ENCODE measurements around the gene SYNDIG1.

DNA sequence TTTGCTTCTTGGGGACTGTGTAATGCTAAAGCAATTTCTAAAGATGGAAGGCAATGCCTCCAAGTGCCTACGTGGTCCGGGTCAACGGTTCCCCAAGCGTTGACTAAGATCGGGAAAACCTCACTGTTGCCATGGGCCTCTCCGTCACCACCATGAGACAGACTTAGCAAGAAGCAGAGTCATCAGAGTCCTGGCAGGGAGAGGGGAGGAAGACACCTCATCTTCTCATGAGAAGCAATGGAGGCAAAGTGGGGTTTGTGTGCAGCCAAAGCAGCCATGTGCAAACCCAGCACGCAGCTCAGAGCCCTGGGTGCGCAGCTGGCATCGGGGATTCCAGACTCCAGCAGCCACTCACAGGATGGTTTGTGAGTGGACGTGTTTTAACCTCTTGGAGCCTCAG lies 111.4 kb downstream of the SYNDIG1 start:
- TF ChIP-seq EZH2 (IDR thresholded peaks at IDR 0.05; ENCODE audit: insufficient read depth, low read length): no peak
- TF ChIP-seq CTCF (IDR thresholded peaks at IDR 0.05; ENCODE audit: insufficient read depth, low read depth, low read length): no peak

Measured in astrocyte (in vitro differentiated cells and primary cell).